GM23338 (cell line): ENCODE data around the gene SYP. TPM values are rescaled to one million over a fixed set of nuclear protein-coding genes. Genes with fewer than 3 reads are reported as not detected.

Experiments
- ATAC-seq: fragments of 200-7000 bp; cut with Tn5 transposase; 3 replicates; pipeline ENCODE4 v1.9.1; 2020
- DNase-seq: peaks from one replicate; pipeline ENCODE4 v3.0.0-alpha.2; 2015; ENCODE audit warnings: low spot score
- H2AFZ ChIP-seq: fragments of 200-600 bp; sonication (generic); 2 replicates; pipeline ENCODE4 v1.8.0; 2016; ENCODE audit warnings: antibody characterized with exemption, mild to moderate bottlenecking, moderate library complexity
- H3F3A ChIP-seq: fragments of 200-600 bp; sonication (generic); replicated peaks from 2 replicates; pipeline ENCODE4 v1.8.0; 2017; ENCODE audit warnings: antibody characterized with exemption, mixed run types, low read depth
- H3K27ac ChIP-seq: fragments of 200-600 bp; sonication (generic); 2 replicates; pipeline ENCODE4 v1.6.1; 2016; ENCODE audit warnings: low read depth
- H3K27me3 ChIP-seq: fragments of 200-600 bp; sonication (generic); 2 replicates; pipeline ENCODE4 v1.8.0; 2016; ENCODE audit warnings: mild to moderate bottlenecking, mixed run types, moderate library complexity; ENCODE audit not compliant: insufficient read depth
- H3K36me3 ChIP-seq: fragments of 200-600 bp; sonication (generic); 2 replicates; pipeline ENCODE4 v1.8.0; 2016; ENCODE audit warnings: mild to moderate bottlenecking; ENCODE audit not compliant: insufficient read depth
- H3K4me1 ChIP-seq: fragments of 200-600 bp; sonication (generic); 2 replicates; pipeline ENCODE4 v1.8.0; 2016; ENCODE audit warnings: mild to moderate bottlenecking, moderate library complexity; ENCODE audit not compliant: insufficient read depth
- H3K4me2 ChIP-seq: fragments of 200-600 bp; sonication (generic); 2 replicates; pipeline ENCODE4 v1.7.1; 2017; ENCODE audit warnings: mixed run types
- H3K4me3 ChIP-seq: fragments of 200-600 bp; sonication (generic); 2 replicates; pipeline ENCODE4 v1.6.1; 2016; ENCODE audit warnings: mixed run types
- H3K79me2 ChIP-seq: fragments of 200-600 bp; sonication (generic); replicated peaks from 2 replicates; pipeline ENCODE4 v1.8.0; 2017; ENCODE audit warnings: mild to moderate bottlenecking; ENCODE audit not compliant: insufficient read depth
- H3K9me2 ChIP-seq: fragments of 200-600 bp; sonication (generic); 2 replicates; pipeline ENCODE4 v1.8.0; 2017; ENCODE audit not compliant: insufficient read depth
- H4K20me1 ChIP-seq: fragments of 200-600 bp; sonication (generic); replicated peaks from 2 replicates; pipeline ENCODE4 v1.8.0; 2017; ENCODE audit warnings: mild to moderate bottlenecking; ENCODE audit not compliant: insufficient read depth
- H3K27ac Mint-ChIP-seq: 2 replicates; pipeline ENCODE4 v1.8.0; 2020; ENCODE audit warnings: inconsistent platforms, mild to moderate bottlenecking, moderate library complexity, mixed read lengths
- H3K27me3 Mint-ChIP-seq: 3 replicates; pipeline ENCODE4 v1.8.0; 2022; ENCODE audit warnings: low read depth, mild to moderate bottlenecking, moderate library complexity, mixed read lengths, inconsistent platforms; ENCODE audit not compliant: insufficient read depth, poor library complexity
- H3K36me3 Mint-ChIP-seq: 3 replicates; pipeline ENCODE4 v1.8.0; 2021; ENCODE audit warnings: low read depth, mild to moderate bottlenecking, inconsistent platforms, moderate library complexity, mixed read lengths
- H3K4me1 Mint-ChIP-seq: 3 replicates; pipeline ENCODE4 v1.8.0; 2020; ENCODE audit warnings: mild to moderate bottlenecking, inconsistent platforms, mixed read lengths
- H3K4me3 Mint-ChIP-seq: 3 replicates; pipeline ENCODE4 v1.8.0; 2021; ENCODE audit warnings: moderate library complexity, mild to moderate bottlenecking, inconsistent platforms, mixed read lengths
- H3K9me3 Mint-ChIP-seq: 3 replicates; pipeline ENCODE4 v1.8.0; 2020; ENCODE audit warnings: moderate library complexity, mild to moderate bottlenecking, inconsistent platforms, mixed read lengths
- CREB1 ChIP-seq: fragments of 250-450 bp; sonication (Bioruptor Pico); IDR thresholded peaks from 2 replicates; pipeline ENCODE4 v1.5.0; 2020; ENCODE audit warnings: low read depth, mild to moderate bottlenecking, moderate library complexity
- ETS1 ChIP-seq: IDR thresholded peaks from 2 replicates; pipeline ENCODE4 v1.6.1; 2016; ENCODE audit warnings: antibody characterized with exemption
- EZH2 ChIP-seq: fragments of 200-600 bp; sonication (generic); IDR thresholded peaks from one replicate; pipeline ENCODE4 v1.8.0; 2017; ENCODE audit warnings: antibody characterized with exemption, mild to moderate bottlenecking, low read depth; ENCODE audit not compliant: unreplicated experiment
- EZH2phosphoT487 ChIP-seq: fragments of 200-600 bp; sonication (generic); IDR thresholded peaks from one replicate; pipeline ENCODE4 v1.8.1; 2018; ENCODE audit warnings: antibody characterized with exemption; ENCODE audit not compliant: unreplicated experiment
- JUNB ChIP-seq: IDR thresholded peaks from one replicate; pipeline ENCODE4 v1.6.1; 2016; ENCODE audit warnings: antibody characterized with exemption; ENCODE audit not compliant: unreplicated experiment
- NANOG ChIP-seq: IDR thresholded peaks from 2 replicates; pipeline ENCODE4 v1.6.1; 2016; ENCODE audit warnings: antibody characterized with exemption, borderline replicate concordance
- POLR2AphosphoS5 ChIP-seq: IDR thresholded peaks from 2 replicates; pipeline ENCODE4 v1.6.1; 2016; ENCODE audit warnings: antibody characterized with exemption, low read depth
- STAT1 ChIP-seq: IDR thresholded peaks from one replicate; pipeline ENCODE4 v1.6.1; 2016; ENCODE audit warnings: antibody characterized with exemption; ENCODE audit not compliant: unreplicated experiment
- ZNF114 ChIP-seq: fragments of 250-450 bp; sonication (Bioruptor Pico); IDR thresholded peaks from 2 replicates; pipeline ENCODE4 v1.5.0; 2020; ENCODE audit warnings: mild to moderate bottlenecking, moderate library complexity
- ZNF331 ChIP-seq: fragments of 250-450 bp; sonication (Bioruptor Pico); IDR thresholded peaks from 2 replicates; pipeline ENCODE4 v1.5.0; 2020; ENCODE audit warnings: low read depth, mild to moderate bottlenecking, moderate library complexity
- polyA plus RNA-seq: library from polyadenylated mRNA; unstranded; fragments of >200 nt; fragmentation: Nextera tagmentation; extraction: Ambion mirVana; gene quantifications from 2 replicates; pipeline ENCODE4 v1.2.1, GENCODE V29; 2016
- total RNA-seq: library from RNA; depleted of rRNA; stranded (reverse); fragments of >200 nt; shearing (Covaris generic); gene quantifications from 2 replicates; pipeline ENCODE4 v1.2.3, GENCODE V29; 2014
- TF ChIP-seq, protein P1 (sequence below), 2 experiments: fragments of 200-600 bp in 1 of 2; sonication (generic) in 1 of 2; conservative IDR thresholded peaks; 2 replicates each; pipeline versions ENCODE4 v1.5.1 to v1.6.1; 2016 to 2017; ENCODE audit warnings: antibody characterized with exemption in 2 of 2, low read depth in 2 of 2, mild to moderate bottlenecking in 2 of 2, moderate library complexity in 1 of 2
- TF ChIP-seq, protein P2 (sequence below): IDR thresholded peaks from one replicate; pipeline ENCODE4 v1.6.1; 2018; ENCODE audit warnings: antibody characterized with exemption; ENCODE audit not compliant: unreplicated experiment

The SYP gene
- total and polyA plus RNA-seq, 2 experiments from 2014 or later = 3.7 to 9.1 TPM

DNA sequence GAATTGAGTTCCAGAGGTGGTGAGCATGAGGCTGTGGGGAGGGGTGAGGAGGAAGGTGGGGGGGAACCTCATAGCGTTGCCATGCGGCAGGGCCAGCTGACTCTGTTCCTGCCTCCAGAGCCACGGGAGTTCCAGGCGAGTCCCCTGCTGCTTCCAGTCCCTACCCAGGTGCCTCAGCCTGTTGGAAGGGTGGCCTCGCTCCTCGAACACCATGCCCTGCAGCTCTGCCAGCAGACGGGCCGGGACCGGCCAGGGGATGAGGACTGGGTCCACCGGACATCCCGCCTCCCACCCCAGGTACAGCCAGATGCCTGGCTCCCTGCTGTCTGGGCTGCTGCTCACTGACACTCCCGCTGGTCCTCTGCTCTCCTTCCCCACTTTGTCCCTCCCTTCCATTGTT is 43.2 kb upstream of the SYP start (continued):
- TF ChIP-seq, protein P1, sequence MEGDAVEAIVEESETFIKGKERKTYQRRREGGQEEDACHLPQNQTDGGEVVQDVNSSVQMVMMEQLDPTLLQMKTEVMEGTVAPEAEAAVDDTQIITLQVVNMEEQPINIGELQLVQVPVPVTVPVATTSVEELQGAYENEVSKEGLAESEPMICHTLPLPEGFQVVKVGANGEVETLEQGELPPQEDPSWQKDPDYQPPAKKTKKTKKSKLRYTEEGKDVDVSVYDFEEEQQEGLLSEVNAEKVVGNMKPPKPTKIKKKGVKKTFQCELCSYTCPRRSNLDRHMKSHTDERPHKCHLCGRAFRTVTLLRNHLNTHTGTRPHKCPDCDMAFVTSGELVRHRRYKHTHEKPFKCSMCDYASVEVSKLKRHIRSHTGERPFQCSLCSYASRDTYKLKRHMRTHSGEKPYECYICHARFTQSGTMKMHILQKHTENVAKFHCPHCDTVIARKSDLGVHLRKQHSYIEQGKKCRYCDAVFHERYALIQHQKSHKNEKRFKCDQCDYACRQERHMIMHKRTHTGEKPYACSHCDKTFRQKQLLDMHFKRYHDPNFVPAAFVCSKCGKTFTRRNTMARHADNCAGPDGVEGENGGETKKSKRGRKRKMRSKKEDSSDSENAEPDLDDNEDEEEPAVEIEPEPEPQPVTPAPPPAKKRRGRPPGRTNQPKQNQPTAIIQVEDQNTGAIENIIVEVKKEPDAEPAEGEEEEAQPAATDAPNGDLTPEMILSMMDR (conservative IDR thresholded peaks at IDR 0.05; ENCODE audit: low read depth in 2 of 2) = no peak
- TF ChIP-seq NANOG = no peak
- TF ChIP-seq ZNF331 (CRISPR knock-in tag) = no peak
- no peak for TF ChIP-seq EZH2phosphoT487
- no peak for TF ChIP-seq JUNB
- no peak for TF ChIP-seq ZNF114 (CRISPR knock-in tag)
- TF ChIP-seq EZH2 = no peak
- TF ChIP-seq, protein P2, sequence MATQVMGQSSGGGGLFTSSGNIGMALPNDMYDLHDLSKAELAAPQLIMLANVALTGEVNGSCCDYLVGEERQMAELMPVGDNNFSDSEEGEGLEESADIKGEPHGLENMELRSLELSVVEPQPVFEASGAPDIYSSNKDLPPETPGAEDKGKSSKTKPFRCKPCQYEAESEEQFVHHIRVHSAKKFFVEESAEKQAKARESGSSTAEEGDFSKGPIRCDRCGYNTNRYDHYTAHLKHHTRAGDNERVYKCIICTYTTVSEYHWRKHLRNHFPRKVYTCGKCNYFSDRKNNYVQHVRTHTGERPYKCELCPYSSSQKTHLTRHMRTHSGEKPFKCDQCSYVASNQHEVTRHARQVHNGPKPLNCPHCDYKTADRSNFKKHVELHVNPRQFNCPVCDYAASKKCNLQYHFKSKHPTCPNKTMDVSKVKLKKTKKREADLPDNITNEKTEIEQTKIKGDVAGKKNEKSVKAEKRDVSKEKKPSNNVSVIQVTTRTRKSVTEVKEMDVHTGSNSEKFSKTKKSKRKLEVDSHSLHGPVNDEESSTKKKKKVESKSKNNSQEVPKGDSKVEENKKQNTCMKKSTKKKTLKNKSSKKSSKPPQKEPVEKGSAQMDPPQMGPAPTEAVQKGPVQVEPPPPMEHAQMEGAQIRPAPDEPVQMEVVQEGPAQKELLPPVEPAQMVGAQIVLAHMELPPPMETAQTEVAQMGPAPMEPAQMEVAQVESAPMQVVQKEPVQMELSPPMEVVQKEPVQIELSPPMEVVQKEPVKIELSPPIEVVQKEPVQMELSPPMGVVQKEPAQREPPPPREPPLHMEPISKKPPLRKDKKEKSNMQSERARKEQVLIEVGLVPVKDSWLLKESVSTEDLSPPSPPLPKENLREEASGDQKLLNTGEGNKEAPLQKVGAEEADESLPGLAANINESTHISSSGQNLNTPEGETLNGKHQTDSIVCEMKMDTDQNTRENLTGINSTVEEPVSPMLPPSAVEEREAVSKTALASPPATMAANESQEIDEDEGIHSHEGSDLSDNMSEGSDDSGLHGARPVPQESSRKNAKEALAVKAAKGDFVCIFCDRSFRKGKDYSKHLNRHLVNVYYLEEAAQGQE = no peak

GRCh38 chrX:49242545-49243066 is 42.6 kb upstream of the SYP start:
- H3K4me3 ChIP-seq = no peak overlapping the region
- no peak overlapping the region for H3K4me3 Mint-ChIP-seq
- no peaks in the 10 kb centered on the region for H3K4me1 ChIP-seq
- no peaks in the 10 kb centered on the region for H3F3A ChIP-seq
- no peak overlapping the region for H3K27ac Mint-ChIP-seq
- H3K27me3 ChIP-seq = no peaks in the 10 kb centered on the region
- H3K27ac ChIP-seq = no peak overlapping the region
- ATAC-seq = no peak
- no peaks in the 10 kb centered on the region for H3K79me2 ChIP-seq
- H4K20me1 ChIP-seq = no peaks in the 10 kb centered on the region
- H3K9me2 ChIP-seq = no peaks in the 10 kb centered on the region
- no peak for DNase-seq
- no peak overlapping the region for H2AFZ ChIP-seq
- no peak overlapping the region for H3K4me2 ChIP-seq
- H3K36me3 ChIP-seq = no peaks in the 10 kb centered on the region
- peaks cover 5% of the 10 kb centered on the region for H3K27me3 Mint-ChIP-seq
- peaks cover 2% of the 10 kb centered on the region; the same call in 1 of the 3 replicates for H3K36me3 Mint-ChIP-seq
- no peaks in the 10 kb centered on the region; the same call in 2 of the 3 replicates for H3K9me3 Mint-ChIP-seq
- no peaks in the 10 kb centered on the region for H3K4me1 Mint-ChIP-seq
- TF ChIP-seq ZNF331 (CRISPR knock-in tag) (no peak), ZNF114 (CRISPR knock-in tag) (no peak), JUNB (no peak), EZH2 (no peak), NANOG (no peak), POLR2AphosphoS5 (no peak), CREB1 (CRISPR knock-in tag) (no peak), STAT1 (no peak), EZH2phosphoT487 (no peak), ETS1 (no peak)
- TF ChIP-seq, protein P2 = no peak
